GM18508 (cell line): Measurements from ENCODE around the gene U2AF1L4.
"Not testable (repeated sequence)": the region's sequence is repeated elsewhere in the genome, so short reads cannot be mapped to it uniquely, and the experiment has no call there.

ENCODE experiments used
- ATAC-seq: cut with Tn5 transposase; IDR thresholded peaks from one replicate; pipeline ENCODE4 v1.9.1; 2021; ENCODE audit warnings: moderate number of reproducible peaks; ENCODE audit not compliant: insufficient read depth, unreplicated experiment

Gene U2AF1L4

DNA sequence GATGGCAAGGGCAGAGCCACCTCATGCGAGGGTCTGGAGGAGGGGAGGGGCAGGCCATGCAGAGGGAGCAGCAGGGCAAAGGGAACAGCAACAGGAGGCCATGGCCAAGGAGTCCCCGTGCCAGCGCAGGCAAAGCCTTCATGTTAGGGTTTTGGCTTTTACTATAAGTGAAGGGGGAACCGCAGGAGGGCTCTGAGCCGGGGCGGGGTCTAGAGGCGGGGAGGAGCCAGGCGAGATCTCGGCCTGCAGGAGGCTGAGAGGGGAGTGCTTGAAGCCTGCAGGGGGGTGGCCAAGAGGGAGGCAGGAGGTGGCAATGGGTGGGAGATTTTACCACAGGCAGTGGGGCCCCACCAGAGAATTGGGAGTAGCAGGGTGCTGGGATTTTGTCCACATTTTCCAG is 36.4 kb upstream of the U2AF1L4 start:
- ATAC-seq, result no peak

DNA sequence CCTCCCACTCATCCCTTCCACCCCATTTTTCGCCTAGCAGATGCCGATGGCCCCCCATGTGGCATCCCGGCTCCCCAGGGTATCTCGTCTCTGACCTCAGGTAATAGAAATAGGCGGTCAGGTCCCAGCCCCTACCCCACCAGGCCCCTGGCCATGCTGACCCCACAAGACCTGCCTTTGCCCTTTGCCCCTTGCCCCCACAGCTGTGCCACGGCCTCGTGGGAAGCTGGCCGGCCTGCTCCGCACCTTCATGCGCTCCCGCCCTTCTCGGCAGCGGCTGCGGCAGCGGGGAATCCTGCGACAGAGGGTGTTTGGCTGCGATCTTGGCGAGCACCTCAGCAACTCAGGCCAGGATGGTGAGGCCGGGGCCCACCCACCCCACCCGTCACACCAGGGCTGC is 35.5 kb upstream of the U2AF1L4 start:
- no peak for ATAC-seq

DNA sequence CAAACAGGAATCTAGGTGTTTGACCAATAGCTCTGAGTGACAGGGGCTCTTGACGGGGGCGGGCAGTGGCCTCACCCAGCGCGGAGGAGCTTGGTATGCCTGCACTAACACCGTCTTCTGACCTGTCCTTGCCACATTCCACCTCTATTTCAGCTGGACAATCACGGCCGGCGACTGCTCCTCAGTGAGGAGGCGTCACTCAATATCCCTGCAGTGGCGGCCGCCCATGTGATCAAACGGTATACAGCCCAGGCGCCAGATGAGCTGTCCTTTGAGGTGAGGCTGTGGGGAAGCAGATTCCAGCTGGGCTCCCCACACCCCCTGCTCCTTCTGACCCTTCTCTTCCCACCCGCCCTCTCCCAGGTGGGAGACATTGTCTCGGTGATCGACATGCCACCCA is 34.8 kb upstream of the U2AF1L4 start:
- no peak for ATAC-seq

DNA sequence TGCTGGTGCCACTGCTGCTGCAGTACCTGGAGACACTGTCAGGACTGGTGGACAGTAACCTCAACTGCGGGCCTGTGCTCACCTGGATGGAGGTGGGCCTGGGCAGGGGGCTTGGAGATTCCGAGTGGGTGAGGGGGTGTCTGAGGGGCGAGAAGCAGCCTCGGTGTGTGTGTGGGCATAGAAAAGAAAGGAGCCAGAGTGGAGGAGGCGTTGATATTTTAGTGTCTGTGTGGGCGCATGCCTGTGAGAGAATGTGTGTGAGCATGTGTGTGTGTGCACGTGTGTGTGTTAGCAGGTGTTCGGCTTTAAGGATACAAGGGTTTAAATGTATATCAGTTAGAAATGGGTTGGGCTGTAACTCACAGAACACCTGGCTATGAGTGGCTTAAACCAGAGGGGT is 33.8 kb upstream of the U2AF1L4 start:
- no peak for ATAC-seq

DNA sequence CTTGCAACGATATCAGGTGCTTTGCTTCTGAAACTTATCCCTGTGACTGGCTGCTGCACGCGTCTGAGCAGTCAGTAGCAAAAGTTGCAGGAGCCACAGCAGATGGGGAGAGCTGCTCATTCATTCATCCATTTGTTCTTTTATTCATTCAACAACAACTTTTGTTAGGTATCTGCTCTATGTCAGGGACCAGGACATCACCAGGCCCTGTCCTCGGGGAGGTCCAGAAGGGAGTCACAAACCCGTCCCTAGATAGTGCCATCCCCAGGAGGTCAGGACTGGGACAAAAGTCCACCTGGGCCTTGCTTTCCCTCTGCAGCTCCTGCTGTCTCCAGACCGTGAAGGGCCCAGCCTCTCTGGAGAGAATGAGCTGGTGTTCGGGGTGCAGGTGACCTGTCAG is 32.7 kb upstream of the U2AF1L4 start:
- no peak for ATAC-seq

DNA sequence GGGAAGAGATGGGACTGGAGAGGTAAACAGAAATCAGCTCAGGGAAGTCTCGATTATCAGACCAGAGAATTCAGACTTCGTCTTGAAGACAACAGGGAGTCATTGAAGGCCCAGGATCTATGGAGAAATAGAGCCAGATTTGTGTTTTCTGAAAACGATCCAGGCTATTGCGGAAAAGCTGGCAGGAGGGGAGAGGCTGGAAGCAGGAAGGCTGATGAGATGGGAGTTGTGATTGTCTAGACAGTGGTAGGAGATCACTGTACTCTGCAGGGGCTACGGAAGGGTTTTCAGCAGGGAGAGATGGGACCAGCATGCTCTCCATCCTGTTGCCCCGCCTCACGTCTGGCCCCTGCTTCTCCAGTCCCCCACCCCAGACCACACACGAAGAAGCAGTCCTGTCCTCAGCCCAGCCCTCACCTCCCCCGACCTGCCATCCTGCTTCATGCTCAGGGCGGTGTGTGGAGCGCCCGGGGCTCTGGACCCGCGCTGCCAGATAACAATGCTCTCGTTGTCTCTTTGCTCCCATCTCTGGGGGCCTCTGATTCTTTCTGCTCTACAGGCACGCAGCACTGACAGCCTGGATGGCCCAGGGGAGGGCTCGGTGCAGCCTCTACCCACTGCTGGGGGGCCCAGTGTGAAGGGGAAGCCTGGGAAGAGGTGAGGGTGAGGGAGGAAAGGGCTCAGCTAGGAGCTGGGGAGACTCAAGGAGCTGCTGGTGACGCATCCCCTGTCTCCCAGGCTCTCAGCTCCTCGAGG is 32.0 kb upstream of the U2AF1L4 start:
- no peak for ATAC-seq

DNA sequence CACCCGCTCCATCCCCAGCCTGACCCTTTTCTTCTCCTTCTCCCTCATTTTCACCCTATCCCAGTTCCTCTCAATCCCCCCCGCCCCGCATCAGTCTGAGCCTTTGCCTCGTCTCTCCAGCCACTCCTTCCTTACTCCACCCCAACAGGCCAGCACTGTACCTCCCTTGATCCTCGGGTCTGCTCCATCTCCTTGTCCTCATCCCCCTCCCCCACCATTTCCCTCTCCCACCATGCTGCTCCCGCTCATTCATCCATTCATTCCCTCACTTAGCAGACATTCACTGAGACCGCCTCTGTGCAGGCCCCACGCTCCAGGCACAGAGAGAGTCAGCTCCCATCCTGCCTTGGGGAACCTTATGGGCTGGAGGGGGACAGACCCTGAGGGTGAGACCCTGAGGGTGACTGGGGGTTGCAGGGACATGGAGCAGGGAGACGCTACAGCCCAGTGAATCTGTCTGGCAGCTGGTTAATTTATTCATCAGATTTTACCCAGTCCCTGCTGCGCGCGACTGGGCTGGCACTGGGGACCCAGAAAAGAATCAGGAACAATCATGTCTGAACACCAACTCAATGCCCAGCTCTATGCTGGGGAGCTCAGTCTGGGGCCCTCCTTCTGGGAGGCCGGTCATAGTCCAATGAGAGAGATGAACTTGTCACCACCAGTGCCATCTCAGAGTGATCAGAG is 31.0 kb upstream of the U2AF1L4 start:
- ATAC-seq, result no peak

DNA sequence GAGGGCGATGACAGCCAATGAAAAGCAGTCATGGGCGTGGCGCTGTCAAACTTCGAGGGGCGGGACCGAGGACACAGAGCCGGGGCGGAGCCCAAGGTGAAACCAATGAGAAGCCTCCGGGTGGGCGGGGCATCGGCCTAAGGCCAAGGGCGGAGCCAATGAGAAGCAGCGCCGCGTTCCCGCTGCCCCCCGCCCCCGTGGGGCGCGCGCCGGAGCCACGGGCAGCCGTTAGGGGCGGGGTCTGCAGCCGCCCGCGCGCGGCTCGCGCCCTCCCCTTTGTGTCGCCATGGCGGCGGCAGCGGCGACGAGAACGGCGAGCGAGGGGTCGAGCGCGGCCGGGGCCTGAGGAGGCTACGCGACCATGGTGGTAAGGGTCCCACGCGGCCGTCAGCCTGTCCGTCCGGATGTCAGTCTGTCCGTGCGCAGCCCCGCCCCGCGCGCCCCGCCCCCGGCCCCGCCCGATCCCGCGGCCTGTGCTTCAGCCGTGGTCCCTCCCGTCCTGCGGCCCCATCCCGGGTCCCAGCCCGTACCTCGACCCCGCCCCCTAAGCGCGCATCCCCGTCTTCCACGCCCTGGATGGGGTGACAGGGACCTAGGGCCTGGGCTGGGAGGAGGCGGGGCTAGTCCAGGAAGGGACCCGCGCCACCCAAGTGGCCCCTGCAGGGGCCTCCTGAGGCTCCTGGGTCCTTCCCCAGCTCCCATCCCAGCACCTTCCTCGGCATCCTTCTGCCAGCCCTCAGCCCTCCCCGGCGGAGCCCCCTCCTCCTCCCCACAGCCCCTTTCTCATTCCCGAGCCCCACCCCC is 30.3 kb upstream of the U2AF1L4 start, which contains the start of gene ARHGAP33:
Gene ARHGAP33, plus strand, starts transcription at position 267 of the 804 bp plus-strand sequence. Its CDS starts 95 bp downstream, at position 362.
- peak; percentile 65 for ATAC-seq

DNA sequence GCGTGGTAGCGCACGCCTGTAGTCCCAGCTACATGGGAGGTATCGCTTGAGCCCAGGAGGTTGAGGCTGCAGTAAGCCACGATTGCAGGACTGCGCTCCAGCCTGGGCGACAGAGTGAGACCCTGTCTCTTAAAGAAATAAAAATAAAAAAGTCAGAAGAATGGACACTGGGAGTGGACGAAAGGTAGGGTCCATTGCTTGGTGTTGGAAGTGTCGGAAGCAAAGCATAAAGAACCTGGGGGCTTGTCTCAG is 29.8 kb upstream of the U2AF1L4 start:
- no peak for ATAC-seq

DNA sequence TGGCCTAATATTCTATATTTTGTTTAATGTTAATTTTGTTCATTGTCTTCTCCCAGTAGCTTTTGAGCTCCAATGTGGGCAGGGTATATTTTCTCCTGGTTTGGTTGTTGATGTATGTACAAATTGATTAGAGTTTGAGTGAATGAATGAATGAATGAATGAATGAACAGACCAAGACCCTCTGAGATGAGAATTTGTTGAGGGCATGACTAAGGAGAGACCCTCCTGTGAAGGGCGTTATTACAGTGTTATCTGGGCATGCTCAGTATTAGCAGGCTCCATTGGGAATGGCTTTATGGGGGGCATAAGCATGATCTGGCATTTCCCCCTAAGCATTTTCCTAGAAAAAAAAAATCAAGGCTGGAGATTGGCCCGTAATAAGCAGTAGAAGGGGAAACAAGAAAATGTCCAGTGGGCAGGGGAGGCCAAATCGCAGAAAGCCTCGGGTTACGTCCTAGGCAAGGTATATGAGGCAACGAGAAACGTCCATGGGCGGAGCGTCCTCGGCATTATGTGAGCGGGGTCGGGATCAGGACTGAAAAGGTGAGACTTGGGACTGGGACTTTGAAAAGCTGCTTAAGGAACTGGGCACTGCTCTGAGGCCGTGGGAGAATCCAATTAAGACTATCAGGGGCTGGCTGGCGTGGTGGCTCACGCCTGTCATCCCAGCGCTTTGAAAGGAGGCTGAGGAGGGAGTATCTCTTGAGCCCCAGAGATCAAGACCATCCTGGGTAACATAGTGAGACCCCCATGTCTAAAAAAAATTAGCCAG is 29.2 kb upstream of the U2AF1L4 start:
- ATAC-seq, result no peak

DNA sequence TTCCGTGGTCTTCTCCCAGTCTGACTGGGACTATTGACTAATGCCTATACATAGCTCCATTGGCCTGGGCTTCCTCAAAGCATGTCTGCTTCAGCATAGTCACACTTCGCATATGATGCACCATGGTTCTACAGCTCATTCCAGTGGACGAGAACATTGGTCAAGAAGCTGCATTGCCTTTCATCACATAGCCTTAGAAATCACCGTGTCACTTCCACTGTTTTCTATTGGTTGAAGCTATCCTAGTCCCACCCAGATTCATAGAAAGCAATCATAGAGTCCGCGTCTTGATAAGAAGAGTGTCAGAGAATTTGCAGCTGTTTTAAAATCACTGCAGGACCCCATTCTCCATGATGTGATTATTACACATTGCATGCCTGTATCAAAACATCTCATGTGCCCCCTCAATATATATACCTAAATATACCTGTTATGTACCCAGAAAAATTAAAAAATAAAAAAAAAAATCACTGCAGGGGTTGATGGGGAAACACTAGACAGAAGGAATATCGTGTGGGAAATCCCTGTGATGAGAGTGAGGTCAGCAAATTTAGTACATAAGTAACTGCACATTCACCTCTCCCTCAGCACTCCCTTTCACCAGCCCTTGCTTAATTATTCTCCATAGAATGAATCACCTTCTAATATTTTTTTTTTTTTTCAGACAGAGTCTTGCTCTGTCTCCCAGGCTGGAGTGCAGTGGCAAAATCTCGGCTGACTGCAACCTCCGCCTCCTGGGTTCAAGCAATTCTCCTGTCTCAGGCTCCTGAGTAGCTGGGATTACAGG is 28.0 kb upstream of the U2AF1L4 start:
- no peak for ATAC-seq

DNA sequence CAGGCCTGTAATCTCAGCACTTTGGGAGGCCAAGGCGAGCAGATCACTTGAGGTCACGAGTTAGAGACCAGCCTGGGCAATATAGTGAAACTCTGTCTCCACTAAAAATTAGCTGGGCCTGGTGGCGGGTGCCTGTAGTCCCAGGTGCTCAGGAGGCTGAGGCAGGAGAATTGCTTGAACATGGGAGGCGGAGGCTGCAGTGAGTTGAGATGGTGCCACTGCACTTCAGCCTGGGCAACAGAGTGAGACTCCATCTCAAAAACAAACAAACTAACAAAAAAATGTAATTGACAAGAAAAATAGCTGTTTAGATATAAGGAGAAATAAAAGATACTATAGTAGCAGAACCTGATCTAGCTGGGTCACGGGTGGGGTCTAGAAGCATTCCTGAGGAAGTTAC is 27.1 kb upstream of the U2AF1L4 start:
- ATAC-seq, result not testable (repeated sequence)

DNA sequence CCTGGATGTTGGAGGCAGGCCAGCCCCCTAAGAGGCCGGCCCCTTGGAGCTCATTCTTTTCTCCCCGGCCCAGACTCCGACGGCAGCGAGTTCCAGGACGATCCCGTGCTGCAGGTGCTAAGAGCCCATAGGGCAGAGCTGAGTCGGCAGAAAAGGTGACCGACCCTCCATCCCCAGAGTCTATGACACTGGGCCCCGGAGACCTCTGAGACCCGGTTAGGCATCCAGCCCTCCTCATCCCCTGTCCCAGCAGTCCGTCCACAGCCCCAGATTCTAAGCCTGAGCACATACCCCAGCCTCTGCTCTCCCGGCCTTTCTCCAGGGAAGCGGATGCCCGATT is 22.8 kb upstream of the U2AF1L4 start:
- ATAC-seq, result no peak

DNA sequence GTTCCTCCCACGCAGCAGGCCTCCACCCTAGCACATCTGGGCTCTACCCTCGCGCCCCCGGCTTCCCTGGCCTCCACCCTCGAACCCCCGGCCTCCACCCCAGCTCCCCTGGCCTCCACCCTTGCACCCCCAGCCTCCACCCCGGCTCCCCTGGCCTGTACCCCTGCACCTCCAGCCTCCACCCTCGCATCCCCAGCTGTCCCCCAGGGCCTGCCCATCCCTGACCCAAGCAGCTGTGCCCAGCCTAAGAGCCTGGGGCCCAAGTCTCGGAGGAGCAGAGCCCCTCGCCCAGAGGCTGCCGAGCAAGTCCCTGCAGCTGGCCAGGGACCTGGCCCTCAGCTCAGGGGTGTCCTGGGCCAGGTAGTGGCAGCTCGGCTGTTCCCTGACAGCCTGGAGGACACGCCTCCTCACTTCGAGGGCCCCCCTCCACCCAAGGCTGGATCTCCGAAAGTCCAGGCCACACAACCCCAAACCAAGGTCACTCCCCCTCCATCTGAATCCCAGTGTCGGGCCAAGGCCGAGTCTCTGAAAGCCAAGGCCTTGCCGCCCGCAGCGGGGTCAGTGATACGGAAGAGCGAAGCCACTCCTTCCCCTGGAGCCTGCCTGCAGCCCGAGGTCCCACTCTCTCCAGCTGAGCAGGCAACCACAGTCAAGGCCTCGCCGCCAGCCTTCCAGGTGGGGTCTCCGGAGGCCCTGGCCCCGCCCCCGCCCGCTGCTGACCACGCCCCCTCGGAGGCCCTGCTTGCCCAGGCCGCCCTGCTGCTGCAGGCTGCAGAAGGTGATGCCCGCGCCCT is 22.3 kb upstream of the U2AF1L4 start:
- ATAC-seq, result no peak

DNA sequence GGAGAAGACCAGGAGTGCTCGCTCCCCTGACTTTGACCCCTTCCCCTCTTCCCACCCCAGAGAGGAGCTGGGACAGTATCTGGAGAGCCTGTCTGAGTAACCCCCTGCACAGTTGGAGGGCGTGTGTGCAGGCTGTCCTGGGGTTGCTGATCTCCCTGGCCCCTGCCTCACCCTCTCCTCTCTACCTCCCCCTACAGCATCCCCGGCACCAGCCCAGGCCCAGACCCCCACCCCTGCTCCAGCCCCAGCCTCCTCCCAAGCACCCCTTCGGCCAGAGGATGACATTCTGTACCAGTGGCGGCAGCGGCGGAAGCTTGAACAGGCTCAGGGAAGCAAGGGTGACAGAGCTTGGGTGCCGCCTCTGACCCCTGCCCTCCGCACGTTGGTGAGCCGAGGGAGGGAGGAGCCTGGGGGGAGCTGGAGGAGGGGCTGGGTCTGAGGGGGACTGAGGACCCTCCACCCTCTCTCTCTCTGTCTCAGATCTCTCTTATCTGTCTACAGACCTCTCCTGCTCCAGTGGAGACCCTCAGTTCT is 21.4 kb upstream of the U2AF1L4 start:
- no peak for ATAC-seq

DNA sequence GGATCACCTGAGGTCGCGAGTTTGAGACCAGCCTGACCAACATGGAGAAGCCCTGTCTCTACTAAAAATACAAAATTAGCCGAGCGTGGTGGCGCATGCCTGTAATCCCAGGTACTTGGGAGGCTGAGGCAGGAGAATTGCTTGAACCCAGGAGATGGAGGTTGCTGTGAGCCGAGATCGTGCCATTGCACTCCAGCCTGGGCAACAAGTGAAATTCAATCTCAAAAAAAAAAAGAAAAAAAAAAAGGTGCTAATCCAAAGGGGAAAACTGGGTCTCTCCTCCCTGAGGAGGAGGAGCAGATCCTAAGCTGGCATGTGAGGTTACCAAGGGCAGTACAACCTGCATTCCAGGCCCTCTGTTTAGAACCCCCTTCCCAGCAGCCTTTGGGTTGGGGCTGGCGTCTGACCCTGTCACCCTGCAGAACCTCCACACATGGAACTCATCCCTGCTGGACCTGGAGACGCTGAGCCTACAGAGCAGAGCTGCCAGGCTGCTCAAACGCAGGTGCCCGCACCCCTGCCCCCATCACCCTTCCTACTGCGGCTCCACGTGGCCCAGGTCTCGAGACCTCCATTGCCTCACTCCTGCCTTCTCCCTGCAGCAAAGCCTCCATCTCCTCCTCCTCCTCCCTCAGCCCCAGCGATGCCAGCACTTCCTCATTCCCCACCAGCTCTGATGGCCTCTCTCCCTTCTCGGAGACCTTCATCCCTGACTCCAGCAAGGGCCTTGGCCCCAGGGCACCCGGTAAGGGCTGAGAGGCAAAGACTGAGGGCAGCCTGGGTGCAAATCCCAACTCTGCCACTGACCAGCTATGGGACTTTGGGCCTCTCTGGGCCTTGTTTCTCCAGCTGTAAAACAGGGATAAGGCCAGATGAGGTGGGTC is 19.5 kb upstream of the U2AF1L4 start:
- ATAC-seq, result no peak

DNA sequence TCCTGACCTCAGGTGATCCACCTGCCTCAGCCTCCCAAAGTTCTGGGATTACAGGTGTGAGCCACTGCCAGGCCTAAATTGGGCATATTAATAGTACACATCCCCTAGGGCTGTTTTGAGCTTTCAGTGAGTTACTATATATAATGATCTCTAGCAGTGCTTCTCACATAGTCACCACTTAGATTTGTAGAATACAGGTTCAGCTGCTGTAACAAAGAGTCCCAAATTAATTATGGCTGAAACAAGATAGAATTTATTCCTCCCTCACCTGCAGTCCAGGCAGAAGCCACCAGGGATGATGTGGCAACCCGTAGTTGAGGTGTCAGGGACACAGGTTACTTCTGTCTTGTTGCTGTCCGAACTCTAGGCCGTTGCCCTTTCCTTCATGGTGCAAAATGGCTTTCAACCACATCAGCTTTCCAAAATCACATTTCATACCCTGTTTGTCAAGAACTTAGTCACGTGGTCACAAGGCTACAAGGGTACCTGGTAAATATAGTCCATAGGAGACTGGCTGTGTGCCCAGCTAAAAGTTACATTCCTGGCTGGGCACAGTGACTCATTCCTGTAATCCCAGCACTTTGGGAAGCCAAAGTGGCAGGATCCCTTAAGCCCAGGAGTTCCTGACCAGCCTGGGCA is 15.6 kb upstream of the U2AF1L4 start:
- ATAC-seq, result no peak

DNA sequence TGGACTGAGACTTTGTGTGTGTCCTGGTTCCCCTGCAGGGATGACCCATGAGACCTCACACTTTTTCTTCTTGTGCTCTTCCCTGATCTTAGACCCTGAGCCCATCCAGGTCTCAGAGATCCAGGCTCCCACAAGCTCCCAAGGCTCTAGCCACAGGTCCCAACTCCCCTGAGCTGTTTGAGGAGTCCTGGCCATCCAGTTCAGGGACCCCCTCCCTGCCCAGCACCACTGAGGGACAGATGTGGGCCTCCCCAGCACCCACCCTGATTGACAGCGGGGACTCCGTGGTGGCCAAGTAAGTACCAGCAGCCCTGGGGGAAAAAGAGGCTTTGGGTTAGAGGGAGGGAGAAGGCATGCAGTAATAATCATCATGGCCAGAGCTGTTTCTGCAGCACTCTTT is 14.5 kb upstream of the U2AF1L4 start:
- ATAC-seq, result no peak
